HepG2 (cell line): ENCODE results near the gene RINL. TPM values are rescaled to one million over a fixed set of nuclear protein-coding genes. Genes with fewer than 3 reads are reported as not detected.

Source experiments
- FOXA3 ChIP-seq: IDR thresholded peaks from 2 replicates; pipeline ENCODE4 v1.6.1; 2016; ENCODE audit warnings: missing genetic modification reagents, missing compliant biosample characterization
- HDAC2 ChIP-seq: sonication (generic); formaldehyde crosslinking; IDR thresholded peaks from 2 replicates; pipeline ENCODE4 v1.4.0; 2020; ENCODE audit warnings: missing genetic modification reagents
- RFX3 ChIP-seq: IDR thresholded peaks from 2 replicates; pipeline ENCODE4 v1.6.1; 2016; ENCODE audit warnings: missing biosample characterization, missing genetic modification reagents
- ZNF337 ChIP-seq: sonication (generic); formaldehyde crosslinking; IDR thresholded peaks from 2 replicates; pipeline ENCODE4 v1.5.1; 2020; ENCODE audit warnings: missing genetic modification reagents, low read depth, mild to moderate bottlenecking, borderline replicate concordance
- ZNF841 ChIP-seq: sonication (generic); formaldehyde crosslinking; IDR thresholded peaks from 2 replicates; pipeline ENCODE4 v1.8.1; 2023; ENCODE audit warnings: missing genetic modification reagents, borderline replicate concordance
- polyA plus RNA-seq, 8 experiments: library from polyadenylated mRNA; depleted of rRNA in 3 of 8; stranded (reverse) in 7 of 8; unstranded in 1 of 8; fragments of >200 nt; fragmentation: Illumina TruSeq in 4 of 8; extraction: Trizol in 4 of 8; gene quantifications; 2 replicates each; pipeline versions ENCODE4 v1.2.1 to v1.2.3, GENCODE V29; 2011 to 2016; ENCODE audit warnings: low read depth in 4 of 8, missing spikeins in 1 of 8, mixed read lengths in 1 of 8; ENCODE audit not compliant: insufficient read depth in 1 of 8
- total RNA-seq, 5 experiments: library from RNA; depleted of rRNA; stranded (reverse); fragments of >200 nt; fragmentation: Illumina TruSeq; extraction: Trizol; gene quantifications; 2 replicates each; pipeline ENCODE4 v1.2.3, GENCODE V29; 2016; ENCODE audit warnings: low read depth in 1 of 5
- TF ChIP-seq, protein P1 (sequence below): sonication (generic); formaldehyde crosslinking; IDR thresholded peaks from 2 replicates; pipeline ENCODE4 v1.5.0; 2020; ENCODE audit warnings: mild to moderate bottlenecking, low read depth, missing genetic modification reagents, borderline replicate concordance
- TF ChIP-seq, protein P2 (sequence below): sonication (generic); formaldehyde crosslinking; IDR thresholded peaks from 2 replicates; pipeline ENCODE4 v1.5.0; 2020; ENCODE audit warnings: missing genetic modification reagents
- TF ChIP-seq, protein P3 (sequence below): sonication (generic); formaldehyde crosslinking; IDR thresholded peaks from 2 replicates; pipeline ENCODE4 v1.4.0; 2020; ENCODE audit warnings: low read depth, missing genetic modification reagents
- TF ChIP-seq, protein P4 (sequence below): sonication (generic); formaldehyde crosslinking; IDR thresholded peaks from 2 replicates; pipeline ENCODE4 v1.4.0; 2020; ENCODE audit warnings: missing genetic modification reagents

RINL gene
- total and polyA plus RNA-seq, 2 of the 13 experiments (the other 11 are each of a cell fraction or from before 2014, with no cell fraction given), result 11.4 to 18.0 TPM

DNA sequence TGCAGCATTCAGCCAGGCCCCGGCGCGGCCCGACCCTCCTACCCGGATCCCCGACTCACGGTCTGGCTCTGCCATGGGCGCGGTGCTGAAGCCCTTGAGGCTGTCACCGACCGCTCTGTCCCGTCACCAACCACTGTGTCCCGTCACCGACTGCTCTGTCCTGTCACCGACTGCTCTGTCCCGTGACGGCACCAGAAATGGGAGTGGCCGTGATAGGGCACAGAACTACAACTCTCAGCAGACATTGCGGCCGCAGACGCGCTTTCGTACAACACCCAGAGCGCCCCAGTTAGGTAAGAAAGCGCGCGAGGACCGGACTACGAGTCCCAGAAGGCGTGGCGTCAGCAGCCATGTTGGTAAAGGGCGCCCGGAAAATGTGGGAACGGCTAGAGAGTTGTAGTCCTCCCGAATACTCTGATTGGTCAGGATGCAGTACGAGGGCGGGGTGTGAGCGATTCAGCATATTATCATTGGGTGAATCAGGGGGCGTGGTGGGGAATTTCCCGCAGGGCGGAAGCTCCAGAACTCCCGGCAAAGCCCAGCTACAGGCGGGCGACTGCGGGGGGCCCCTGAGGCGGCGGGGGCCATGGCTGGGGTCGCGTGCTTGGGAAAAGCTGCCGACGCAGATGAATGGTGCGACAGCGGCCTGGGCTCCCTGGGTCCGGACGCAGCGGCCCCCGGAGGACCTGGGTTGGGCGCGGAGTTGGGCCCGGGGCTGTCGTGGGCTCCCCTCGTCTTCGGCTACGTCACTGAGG lies 21.5 kb upstream of the RINL start, which contains the start of the genes NFKBIB and SIRT2 (continued):
- TF ChIP-seq, protein P1, sequence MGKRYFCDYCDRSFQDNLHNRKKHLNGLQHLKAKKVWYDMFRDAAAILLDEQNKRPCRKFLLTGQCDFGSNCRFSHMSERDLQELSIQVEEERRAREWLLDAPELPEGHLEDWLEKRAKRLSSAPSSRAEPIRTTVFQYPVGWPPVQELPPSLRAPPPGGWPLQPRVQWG (CRISPR knock-in tag), result no peak
- TF ChIP-seq, protein P2, sequence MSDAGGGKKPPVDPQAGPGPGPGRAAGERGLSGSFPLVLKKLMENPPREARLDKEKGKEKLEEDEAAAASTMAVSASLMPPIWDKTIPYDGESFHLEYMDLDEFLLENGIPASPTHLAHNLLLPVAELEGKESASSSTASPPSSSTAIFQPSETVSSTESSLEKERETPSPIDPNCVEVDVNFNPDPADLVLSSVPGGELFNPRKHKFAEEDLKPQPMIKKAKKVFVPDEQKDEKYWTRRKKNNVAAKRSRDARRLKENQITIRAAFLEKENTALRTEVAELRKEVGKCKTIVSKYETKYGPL, result no peak
- peak; percentile 64 for TF ChIP-seq HDAC2 (CRISPR knock-in tag)
- TF ChIP-seq, protein P3, sequence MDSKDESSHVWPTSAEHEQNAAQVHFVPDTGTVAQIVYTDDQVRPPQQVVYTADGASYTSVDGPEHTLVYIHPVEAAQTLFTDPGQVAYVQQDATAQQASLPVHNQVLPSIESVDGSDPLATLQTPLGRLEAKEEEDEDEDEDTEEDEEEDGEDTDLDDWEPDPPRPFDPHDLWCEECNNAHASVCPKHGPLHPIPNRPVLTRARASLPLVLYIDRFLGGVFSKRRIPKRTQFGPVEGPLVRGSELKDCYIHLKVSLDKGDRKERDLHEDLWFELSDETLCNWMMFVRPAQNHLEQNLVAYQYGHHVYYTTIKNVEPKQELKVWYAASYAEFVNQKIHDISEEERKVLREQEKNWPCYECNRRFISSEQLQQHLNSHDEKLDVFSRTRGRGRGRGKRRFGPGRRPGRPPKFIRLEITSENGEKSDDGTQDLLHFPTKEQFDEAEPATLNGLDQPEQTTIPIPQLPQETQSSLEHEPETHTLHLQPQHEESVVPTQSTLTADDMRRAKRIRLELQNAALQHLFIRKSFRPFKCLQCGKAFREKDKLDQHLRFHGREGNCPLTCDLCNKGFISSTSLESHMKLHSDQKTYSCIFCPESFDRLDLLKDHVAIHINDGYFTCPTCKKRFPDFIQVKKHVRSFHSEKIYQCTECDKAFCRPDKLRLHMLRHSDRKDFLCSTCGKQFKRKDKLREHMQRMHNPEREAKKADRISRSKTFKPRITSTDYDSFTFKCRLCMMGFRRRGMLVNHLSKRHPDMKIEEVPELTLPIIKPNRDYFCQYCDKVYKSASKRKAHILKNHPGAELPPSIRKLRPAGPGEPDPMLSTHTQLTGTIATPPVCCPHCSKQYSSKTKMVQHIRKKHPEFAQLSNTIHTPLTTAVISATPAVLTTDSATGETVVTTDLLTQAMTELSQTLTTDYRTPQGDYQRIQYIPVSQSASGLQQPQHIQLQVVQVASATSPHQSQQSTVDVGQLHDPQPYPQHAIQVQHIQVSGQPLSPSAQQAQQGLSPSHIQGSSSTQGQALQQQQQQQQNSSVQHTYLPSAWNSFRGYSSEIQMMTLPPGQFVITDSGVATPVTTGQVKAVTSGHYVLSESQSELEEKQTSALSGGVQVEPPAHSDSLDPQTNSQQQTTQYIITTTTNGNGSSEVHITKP (CRISPR knock-in tag), result peak; percentile 73
- no peak for TF ChIP-seq ZNF841
- TF ChIP-seq, protein P4, sequence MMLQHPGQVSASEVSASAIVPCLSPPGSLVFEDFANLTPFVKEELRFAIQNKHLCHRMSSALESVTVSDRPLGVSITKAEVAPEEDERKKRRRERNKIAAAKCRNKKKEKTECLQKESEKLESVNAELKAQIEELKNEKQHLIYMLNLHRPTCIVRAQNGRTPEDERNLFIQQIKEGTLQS, result no peak
- no peak for TF ChIP-seq RFX3 (CRISPR knock-in tag)
- peak; percentile 62 for TF ChIP-seq FOXA3 (CRISPR knock-in tag)
- no peak for TF ChIP-seq ZNF337 (CRISPR knock-in tag)
- TF ChIP-seq, all 625 proteins: peak for 229
